ENCODE results near the gene SCLY.

DNA sequence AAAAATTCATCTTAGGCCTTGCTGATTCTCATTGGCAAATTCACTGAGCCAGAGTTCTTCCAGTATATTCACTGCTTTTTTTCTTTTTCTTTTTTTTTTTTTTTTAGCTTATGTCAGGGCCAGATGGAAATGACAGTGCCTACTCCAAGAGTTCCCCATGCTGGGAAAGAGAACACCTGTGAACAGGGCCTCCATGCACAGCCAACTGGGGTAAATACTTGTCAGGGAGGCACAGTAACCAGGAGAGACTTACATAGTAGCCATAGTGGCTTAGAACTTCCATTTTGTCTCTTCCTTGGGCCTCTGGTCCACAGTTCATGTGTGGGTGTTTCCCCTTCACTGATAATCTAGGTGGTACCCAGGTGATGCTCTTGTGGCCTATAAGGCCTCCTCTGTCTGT lies 15.2 kb upstream of the SCLY start:
- TF ChIP-seq POLR2AphosphoS5 (IDR thresholded peaks at IDR 0.05), result no peak
- TF ChIP-seq, protein P1, sequence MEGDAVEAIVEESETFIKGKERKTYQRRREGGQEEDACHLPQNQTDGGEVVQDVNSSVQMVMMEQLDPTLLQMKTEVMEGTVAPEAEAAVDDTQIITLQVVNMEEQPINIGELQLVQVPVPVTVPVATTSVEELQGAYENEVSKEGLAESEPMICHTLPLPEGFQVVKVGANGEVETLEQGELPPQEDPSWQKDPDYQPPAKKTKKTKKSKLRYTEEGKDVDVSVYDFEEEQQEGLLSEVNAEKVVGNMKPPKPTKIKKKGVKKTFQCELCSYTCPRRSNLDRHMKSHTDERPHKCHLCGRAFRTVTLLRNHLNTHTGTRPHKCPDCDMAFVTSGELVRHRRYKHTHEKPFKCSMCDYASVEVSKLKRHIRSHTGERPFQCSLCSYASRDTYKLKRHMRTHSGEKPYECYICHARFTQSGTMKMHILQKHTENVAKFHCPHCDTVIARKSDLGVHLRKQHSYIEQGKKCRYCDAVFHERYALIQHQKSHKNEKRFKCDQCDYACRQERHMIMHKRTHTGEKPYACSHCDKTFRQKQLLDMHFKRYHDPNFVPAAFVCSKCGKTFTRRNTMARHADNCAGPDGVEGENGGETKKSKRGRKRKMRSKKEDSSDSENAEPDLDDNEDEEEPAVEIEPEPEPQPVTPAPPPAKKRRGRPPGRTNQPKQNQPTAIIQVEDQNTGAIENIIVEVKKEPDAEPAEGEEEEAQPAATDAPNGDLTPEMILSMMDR (IDR thresholded peaks at IDR 0.05), result no peak
